Mononuclear cell (primary cell): ENCODE measurements around the gene DCDC2. TPM values are rescaled to one million over a fixed set of nuclear protein-coding genes. Genes with fewer than 3 reads are reported as not detected.
"Not testable (repeated sequence)": the region's sequence is repeated elsewhere in the genome, so short reads cannot be mapped to it uniquely, and the experiment has no call there.

Experiments
- H3K27me3 ChIP-seq: 2 replicates; pipeline ENCODE4 v1.6.0; 2011; ENCODE audit warnings: low read length, control low read depth; ENCODE audit not compliant: insufficient read depth
- H3K4me1 ChIP-seq: 2 replicates; pipeline ENCODE4 v1.5.1; 2011; ENCODE audit warnings: mild to moderate bottlenecking, low read length, control low read depth; ENCODE audit not compliant: insufficient read depth
- H3K4me3 ChIP-seq: 2 replicates; pipeline ENCODE4 v1.5.1; 2011; ENCODE audit warnings: mild to moderate bottlenecking, low read length, moderate library complexity
- H3K9me3 ChIP-seq: 2 replicates; pipeline ENCODE4 v1.5.1; 2011; ENCODE audit warnings: low read depth, mild to moderate bottlenecking, control low read depth, low read length
- total RNA-seq: library from RNA; depleted of rRNA; stranded (reverse); fragments of >200 nt; gene quantifications from one replicate; pipeline ENCODE4 v1.2.3, GENCODE V29; 2012

DCDC2 gene
- 0.10 TPM for total RNA-seq

GRCh38 chr6:24357336-24358218 lies at the start of gene DCDC2:
Gene DCDC2 (minus strand): TSS chr6:24358059. CDS start chr6:24357750, 309 bp downstream.
- H3K4me1 ChIP-seq, result peaks cover 22% of the 10 kb centered on the region
- peak within 1 kb of the TSS; percentile 2 for H3K4me3 ChIP-seq
- peaks cover 29% of the 10 kb centered on the region for H3K27me3 ChIP-seq
- H3K9me3 ChIP-seq, result no peaks in the 10 kb centered on the region

DNA sequence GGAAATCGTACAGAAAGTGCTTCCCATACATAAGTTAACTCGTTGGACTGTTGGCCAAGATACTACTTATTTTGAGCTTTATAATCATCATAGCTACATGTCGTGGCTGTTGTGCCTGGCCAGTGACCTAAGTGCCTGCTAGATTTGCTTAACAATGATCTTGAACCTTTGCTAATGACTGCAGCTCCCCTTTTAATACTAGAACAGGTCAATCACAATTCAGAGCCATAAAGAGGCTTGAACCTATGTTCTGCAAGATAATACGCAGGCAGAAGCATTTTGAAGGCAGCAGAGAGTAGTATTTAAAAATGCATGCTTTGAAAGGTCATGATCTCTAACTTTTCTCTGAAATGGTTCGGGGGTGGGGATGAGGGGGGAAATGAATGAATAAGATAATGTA lies 47.4 kb upstream of the DCDC2 start:
- Histone ChIP-seq H3K4me3 (no peak overlapping the region), H3K27me3 (no peaks in the 10 kb centered on the region), H3K9me3 (no peaks in the 10 kb centered on the region), H3K4me1 (peaks cover 11% of the 10 kb centered on the region)

GRCh38 chr6:24403501-24403824 lies 45.6 kb upstream of the DCDC2 start:
- peaks cover 11% of the 10 kb centered on the region for H3K4me1 ChIP-seq
- H3K9me3 ChIP-seq, result no peaks in the 10 kb centered on the region
- H3K4me3 ChIP-seq, result peak overlapping the region; percentile 77
- H3K27me3 ChIP-seq, result no peaks in the 10 kb centered on the region

DNA sequence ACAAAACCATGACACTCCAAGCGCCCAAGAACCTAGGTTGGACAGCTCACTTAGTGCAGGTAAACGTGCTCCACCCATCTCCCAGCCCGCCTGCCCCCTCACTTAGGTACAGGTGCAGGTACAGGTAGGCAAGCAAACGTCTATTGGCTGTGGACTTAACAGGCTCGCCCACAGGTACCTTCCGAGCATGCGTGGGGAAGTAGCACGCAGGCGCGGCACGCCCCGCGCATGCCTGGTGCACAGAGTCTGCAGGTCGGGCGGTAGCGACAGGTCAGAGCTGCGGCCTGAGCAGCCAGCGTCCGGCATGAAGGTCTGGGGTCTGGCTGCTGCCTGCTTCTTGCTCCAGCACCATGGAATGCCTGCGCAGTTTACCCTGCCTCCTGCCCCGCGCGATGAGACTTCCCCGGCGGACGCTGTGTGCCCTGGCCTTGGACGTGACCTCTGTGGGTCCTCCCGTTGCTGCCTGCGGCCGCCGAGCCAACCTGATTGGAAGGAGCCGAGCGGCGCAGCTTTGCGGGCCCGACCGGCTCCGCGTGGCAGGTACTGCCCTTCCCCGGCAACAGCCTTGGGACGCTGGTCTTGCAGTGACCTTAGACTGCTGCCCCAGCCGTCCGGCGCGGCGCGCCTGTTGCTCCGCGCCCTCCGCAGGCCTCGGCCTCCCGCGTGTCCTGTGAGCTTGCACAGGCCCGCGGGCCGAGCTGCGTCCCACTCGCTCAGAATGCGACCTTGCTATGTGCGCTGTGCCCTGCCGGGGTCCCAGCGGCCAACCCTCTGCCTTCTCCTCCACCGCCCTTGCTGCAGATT lies 45.0 kb upstream of the DCDC2 start, which contains the start of gene MRS2:
MRS2 (plus strand) TSS at position 240 of the 804 bp plus-strand sequence; CDS start at position 351, 111 bp downstream.
- peaks cover 11% of the 10 kb centered on the region for H3K4me1 ChIP-seq

GRCh38 chr6:24401458-24401857 lies 43.6 kb upstream of the DCDC2 start:
- Histone ChIP-seq H3K4me1 (peaks cover 11% of the 10 kb centered on the region), H3K9me3 (no peaks in the 10 kb centered on the region), H3K27me3 (no peaks in the 10 kb centered on the region), H3K4me3 (no peak overlapping the region)

More for the DNA sequence above, 45.0 kb upstream of the DCDC2 start, which contains the start of gene MRS2:
- Histone ChIP-seq H3K4me3 (peak within 1 kb of the TSS; percentile 77), H3K9me3 (no peaks in the 10 kb centered on the region), H3K27me3 (no peaks in the 10 kb centered on the region)

- not testable (repeated sequence) for H3K4me3 ChIP-seq, H3K9me3 ChIP-seq, H3K27me3 ChIP-seq
- H3K4me1 ChIP-seq, result peaks cover 13% of the 10 kb centered on the region
These were observed 42.5 kb upstream of the DCDC2 start for GRCh38 chr6:24400045-24401039.

DNA sequence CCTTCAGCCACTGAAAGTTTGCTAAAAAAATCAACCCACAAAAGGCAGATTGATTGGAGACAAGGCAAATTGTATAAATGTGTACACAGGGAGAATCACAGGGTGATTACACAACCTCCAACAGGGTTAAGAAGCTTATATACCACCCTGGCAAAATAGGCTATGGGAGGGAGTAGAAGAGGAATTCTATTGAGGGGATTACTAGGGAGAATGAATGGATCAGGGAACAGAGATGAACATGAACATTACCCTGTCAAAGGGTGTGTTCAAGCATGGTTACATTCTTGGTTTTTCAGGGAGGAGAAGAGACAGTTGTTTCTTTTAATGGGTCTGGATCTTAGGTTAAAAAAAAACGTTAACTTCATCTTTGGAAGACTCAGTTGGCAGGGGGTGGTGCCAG lies 39.8 kb upstream of the DCDC2 start:
- Histone ChIP-seq H3K4me3 (no peak overlapping the region), H3K27me3 (no peaks in the 10 kb centered on the region), H3K4me1 (peaks cover 11% of the 10 kb centered on the region), H3K9me3 (no peaks in the 10 kb centered on the region)

- no peaks in the 10 kb centered on the region for H3K9me3 ChIP-seq
- peaks cover 11% of the 10 kb centered on the region for H3K4me1 ChIP-seq
- no peak overlapping the region for H3K4me3 ChIP-seq
- no peaks in the 10 kb centered on the region for H3K27me3 ChIP-seq
These were observed 39.0 kb upstream of the DCDC2 start for GRCh38 chr6:24396824-24397223.

GRCh38 chr6:24394780-24395437 lies 37.0 kb upstream of the DCDC2 start:
- Histone ChIP-seq H3K27me3 (no peaks in the 10 kb centered on the region), H3K4me1 (peaks cover 11% of the 10 kb centered on the region), H3K4me3 (no peak overlapping the region)

GRCh38 chr6:24394061-24394779 lies 36.4 kb upstream of the DCDC2 start:
- Histone ChIP-seq H3K9me3 (no peaks in the 10 kb centered on the region), H3K27me3 (no peaks in the 10 kb centered on the region), H3K4me1 (peaks cover 11% of the 10 kb centered on the region), H3K4me3 (no peak overlapping the region)

More at GRCh38 chr6:24394780-24395437, 37.0 kb upstream of the DCDC2 start:
- H3K9me3 ChIP-seq, result no peaks in the 10 kb centered on the region

DNA sequence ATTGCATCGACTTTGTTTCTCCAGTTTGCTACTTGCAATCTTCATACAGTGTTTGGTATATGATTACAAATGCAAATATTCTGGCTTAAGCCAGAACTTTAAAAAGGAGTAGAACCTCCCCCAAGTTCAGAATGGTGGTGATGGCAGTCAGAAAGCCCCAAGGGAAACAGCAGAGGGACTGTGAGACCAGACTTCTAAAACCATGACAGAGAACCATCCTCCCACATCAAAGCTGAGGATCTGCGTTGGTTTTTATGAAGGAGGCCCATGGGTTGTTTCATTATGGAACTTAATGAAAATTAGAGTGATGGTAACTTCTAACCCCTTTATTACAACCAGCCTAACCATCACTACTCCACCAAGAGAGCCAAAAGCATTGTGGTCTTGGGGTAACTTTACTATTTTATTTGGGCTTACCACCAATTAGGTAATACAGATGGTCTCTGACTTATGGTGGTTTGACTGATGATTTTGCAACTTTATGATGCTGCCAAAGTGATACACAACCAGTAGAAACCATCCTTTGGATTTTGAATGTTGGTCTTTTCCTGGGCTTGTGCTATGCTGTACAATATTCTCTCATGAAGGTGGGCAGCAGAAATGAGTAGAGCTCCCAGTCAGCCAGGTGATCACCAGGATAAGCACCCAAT lies 34.0 kb upstream of the DCDC2 start:
- H3K4me3 ChIP-seq, result no peak overlapping the region
- H3K27me3 ChIP-seq, result no peaks in the 10 kb centered on the region
- peaks cover 11% of the 10 kb centered on the region for H3K4me1 ChIP-seq
- no peaks in the 10 kb centered on the region for H3K9me3 ChIP-seq

DNA sequence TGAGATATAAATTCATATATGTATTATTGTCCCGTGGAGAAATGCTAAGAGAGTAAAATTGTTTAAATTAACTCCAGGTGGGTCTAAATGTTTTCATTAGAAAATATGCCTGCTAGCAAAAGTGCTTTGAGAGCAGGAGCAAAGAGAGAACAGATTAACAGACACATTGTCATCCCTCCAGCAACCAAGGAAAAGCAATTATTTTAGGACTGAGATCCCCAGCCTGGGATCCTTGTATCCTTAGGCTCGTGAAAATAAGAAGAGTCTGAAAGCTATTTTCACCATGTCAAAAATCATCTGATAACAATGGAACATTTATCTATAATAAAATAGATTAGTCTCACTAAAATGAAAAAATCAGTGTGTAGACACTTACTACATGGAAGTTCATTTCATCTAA lies 33.3 kb upstream of the DCDC2 start:
- H3K9me3 ChIP-seq, result no peaks in the 10 kb centered on the region
- H3K4me1 ChIP-seq, result peaks cover 11% of the 10 kb centered on the region
- no peak overlapping the region for H3K4me3 ChIP-seq
- no peaks in the 10 kb centered on the region for H3K27me3 ChIP-seq

DNA sequence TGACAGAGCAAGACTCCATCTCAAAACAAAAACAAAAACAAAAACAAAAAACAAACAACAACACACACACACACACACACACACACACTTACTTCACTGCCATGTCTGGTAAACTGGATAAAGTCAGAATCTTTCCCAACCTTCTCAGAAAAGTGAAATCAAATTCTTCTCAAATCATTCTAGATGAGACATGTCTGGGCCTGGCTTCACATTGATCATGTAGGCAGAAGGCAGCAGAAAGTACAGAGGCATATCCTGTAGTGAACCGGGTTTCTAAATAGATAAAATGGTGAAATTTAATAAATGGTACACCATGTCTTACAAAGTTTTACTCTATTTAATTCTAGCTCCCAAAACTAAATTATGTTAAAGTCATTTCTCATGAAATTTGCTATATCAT lies 30.0 kb upstream of the DCDC2 start:
- Histone ChIP-seq H3K9me3 (no peaks in the 10 kb centered on the region), H3K4me1 (no peaks in the 10 kb centered on the region)

More for the DNA sequence above, 30.0 kb upstream of the DCDC2 start:
- Histone ChIP-seq H3K4me3 (no peak overlapping the region), H3K27me3 (no peaks in the 10 kb centered on the region)
